OCI-LY1 (cell line): ENCODE results near the gene TTLL10.

Experiments used
- H2AFZ ChIP-seq: fragments of 200-600 bp; sonication (generic), shearing (Covaris generic); 2 replicates; pipeline ENCODE4 v1.6.0; 2014; ENCODE audit warnings: antibody characterized with exemption, mild to moderate bottlenecking, low read length
- H3F3A ChIP-seq: fragments of 200-600 bp; sonication (generic), shearing (Covaris generic); 2 replicates; pipeline ENCODE4 v1.6.0; 2014; ENCODE audit warnings: mild to moderate bottlenecking, antibody characterized with exemption, low read length, moderate library complexity; ENCODE audit not compliant: insufficient read depth
- H3K27ac ChIP-seq: fragments of 200-600 bp; sonication (generic); 2 replicates; pipeline ENCODE4 v1.5.1; 2014; ENCODE audit warnings: low read length, mixed run types, mild to moderate bottlenecking, low read depth; ENCODE audit not compliant: poor library complexity, severe bottlenecking
- H3K27me3 ChIP-seq: fragments of 200-600 bp; sonication (generic); 2 replicates; pipeline ENCODE4 v1.6.0; 2014; ENCODE audit warnings: antibody characterized with exemption, mild to moderate bottlenecking, low read length, moderate library complexity; ENCODE audit not compliant: insufficient read depth
- H3K36me3 ChIP-seq: fragments of 200-600 bp; sonication (generic); 2 replicates; pipeline ENCODE4 v1.6.1; 2014; ENCODE audit warnings: mild to moderate bottlenecking, antibody characterized with exemption, low read length, moderate library complexity, mixed read lengths; ENCODE audit not compliant: insufficient read depth
- H3K4me1 ChIP-seq: fragments of 200-600 bp; sonication (generic); 2 replicates; pipeline ENCODE4 v1.5.1; 2014; ENCODE audit warnings: mild to moderate bottlenecking, low read length, moderate library complexity; ENCODE audit not compliant: insufficient read depth, severe bottlenecking
- H3K4me2 ChIP-seq: fragments of 200-600 bp; sonication (generic), shearing (Covaris generic); 2 replicates; pipeline ENCODE4 v1.6.1; 2014; ENCODE audit warnings: low read length
- H3K4me3 ChIP-seq: fragments of 200-600 bp; sonication (generic); 2 replicates; pipeline ENCODE4 v1.5.1; 2014; ENCODE audit warnings: low read length, low read depth, mild to moderate bottlenecking, mixed read lengths; ENCODE audit not compliant: poor library complexity, severe bottlenecking
- H3K79me2 ChIP-seq: fragments of 200-600 bp; shearing (Covaris generic); 2 replicates; pipeline ENCODE4 v1.6.1; 2016; ENCODE audit warnings: mixed run types, low read length, mixed read lengths; ENCODE audit not compliant: insufficient read depth
- H3K9ac ChIP-seq: fragments of 200-600 bp; sonication (generic), shearing (Covaris generic); 2 replicates; pipeline ENCODE4 v1.6.1; 2014; ENCODE audit warnings: mild to moderate bottlenecking, low read length, mixed read lengths
- H3K9me2 ChIP-seq: fragments of 200-600 bp; sonication (generic), shearing (Covaris generic); 2 replicates; pipeline ENCODE4 v1.6.1; 2014; ENCODE audit warnings: low read depth, mild to moderate bottlenecking, low read length, mixed read lengths
- H3K9me3 ChIP-seq: fragments of 200-600 bp; shearing (Covaris generic); 2 replicates; pipeline ENCODE4 v1.6.1; 2014; ENCODE audit warnings: low read length, mixed read lengths
- H4K20me1 ChIP-seq: fragments of 200-600 bp; sonication (generic), shearing (Covaris generic); 2 replicates; pipeline ENCODE4 v1.6.0; 2016; ENCODE audit warnings: mild to moderate bottlenecking, low read length; ENCODE audit not compliant: insufficient read depth
- CTCF ChIP-seq: fragments of 200-600 bp; sonication (generic), shearing (Covaris generic); IDR thresholded peaks from 2 replicates; pipeline ENCODE4 v1.5.1; 2017; ENCODE audit warnings: mild to moderate bottlenecking, antibody characterized with exemption, low read length, moderate library complexity, mixed read lengths
- EZH2 ChIP-seq: fragments of 200-600 bp; sonication (generic), shearing (Covaris generic); IDR thresholded peaks from 2 replicates; pipeline ENCODE4 v1.8.0; 2017; ENCODE audit warnings: borderline replicate concordance, mixed run types, mild to moderate bottlenecking, antibody characterized with exemption, low read length, moderate library complexity, mixed read lengths

TTLL10 gene

GRCh38 chr1:1243807-1244191 is 70.1 kb downstream of the TTLL10 start:
- Histone ChIP-seq H3K4me2 (no peak overlapping the region), H3K9me3 (no peaks in the 10 kb centered on the region), H3F3A (no peaks in the 10 kb centered on the region), H3K36me3 (no peaks in the 10 kb centered on the region), H3K79me2 (no peaks in the 10 kb centered on the region), H2AFZ (no peak overlapping the region), H3K4me1 (no peaks in the 10 kb centered on the region), H3K27me3 (peaks cover 28% of the 10 kb centered on the region; the same call in 1 of the 2 replicates), H3K27ac (no peak overlapping the region), H3K4me3 (no peak overlapping the region), H3K9me2 (no peaks in the 10 kb centered on the region), H4K20me1 (no peaks in the 10 kb centered on the region), H3K9ac (no peak overlapping the region)
- TF ChIP-seq EZH2: no peak
- TF ChIP-seq CTCF: no peak

DNA sequence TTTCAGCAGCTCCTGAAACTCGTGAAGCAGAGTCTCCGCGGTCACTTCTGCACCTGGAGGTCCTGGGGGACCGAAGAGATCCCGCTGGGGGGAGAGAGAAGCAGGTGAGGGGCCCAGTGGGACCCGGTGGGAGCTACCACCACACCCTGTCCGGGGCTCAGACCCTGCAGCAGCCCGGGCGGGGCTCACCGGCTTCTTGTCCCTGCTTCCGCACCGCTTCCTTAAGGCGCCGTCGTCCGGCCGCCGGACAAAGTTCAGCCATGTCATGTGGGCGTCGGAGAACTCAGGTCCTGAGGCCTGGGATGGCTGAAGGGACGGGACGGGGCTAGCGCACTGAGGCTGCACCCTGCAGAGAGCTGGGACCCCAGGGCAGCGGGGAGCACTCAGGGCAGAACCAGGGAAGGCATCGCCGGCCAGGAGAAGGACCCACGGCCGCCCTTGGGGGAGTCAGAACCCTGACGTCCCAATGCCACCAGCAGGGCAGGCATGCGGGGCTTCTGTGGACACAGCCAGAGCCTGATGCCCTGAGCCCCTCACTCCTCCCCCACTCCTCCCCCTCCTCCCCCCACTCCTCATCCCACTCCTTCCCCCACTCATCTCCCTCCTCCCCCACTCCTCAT is 70.6 kb downstream of the TTLL10 start:
- Histone ChIP-seq H2AFZ (no peak overlapping the region), H3K36me3 (no peaks in the 10 kb centered on the region), H3F3A (no peaks in the 10 kb centered on the region), H3K27ac (no peak overlapping the region), H3K27me3 (peaks cover 28% of the 10 kb centered on the region; the same call in 1 of the 2 replicates), H3K79me2 (no peaks in the 10 kb centered on the region), H3K9ac (no peak overlapping the region), H3K9me2 (no peaks in the 10 kb centered on the region), H3K4me3 (no peak overlapping the region), H3K9me3 (no peaks in the 10 kb centered on the region), H3K4me1 (no peaks in the 10 kb centered on the region), H4K20me1 (no peaks in the 10 kb centered on the region), H3K4me2 (no peak overlapping the region)
- TF ChIP-seq CTCF: no peak
- TF ChIP-seq EZH2: no peak

DNA sequence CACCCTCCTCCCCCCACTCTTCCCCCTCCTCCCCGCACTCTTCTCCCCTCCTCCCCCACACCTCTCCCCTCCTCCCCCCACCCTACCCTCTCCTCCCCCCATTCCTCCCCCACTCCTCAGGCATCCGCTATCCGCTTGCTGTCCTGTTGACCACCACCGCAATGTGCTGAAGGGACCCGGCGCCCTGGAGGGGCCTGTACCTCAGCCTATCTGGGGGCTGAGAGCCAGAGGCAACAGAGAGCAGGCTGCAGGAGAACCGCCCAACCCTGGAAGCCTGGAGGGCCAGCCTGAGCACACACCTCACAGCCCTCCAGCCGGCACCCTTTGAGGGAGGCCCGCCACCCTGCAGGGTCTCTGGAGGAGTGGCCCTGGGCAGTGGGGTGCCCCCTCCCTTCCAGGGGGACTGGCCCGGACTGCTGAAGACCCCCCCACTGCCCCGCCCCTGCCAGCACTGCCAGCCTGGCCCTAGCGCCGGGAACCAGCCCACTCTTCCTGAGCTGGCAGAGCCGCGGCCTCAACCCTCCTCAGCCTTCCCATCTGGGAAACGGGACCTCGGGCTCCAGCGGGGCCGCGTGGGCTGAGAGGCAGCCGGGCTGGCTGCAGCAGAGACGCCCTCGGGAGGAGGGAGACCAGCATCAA is 71.6 kb downstream of the TTLL10 start:
- Histone ChIP-seq H3K4me2 (no peak overlapping the region), H3K9me2 (no peaks in the 10 kb centered on the region), H3F3A (no peaks in the 10 kb centered on the region), H3K4me1 (no peaks in the 10 kb centered on the region), H3K9ac (no peak overlapping the region), H4K20me1 (no peaks in the 10 kb centered on the region), H3K4me3 (no peak overlapping the region), H3K27ac (no peak overlapping the region), H3K27me3 (peaks cover 20% of the 10 kb centered on the region; the same call in 1 of the 2 replicates), H3K36me3 (no peaks in the 10 kb centered on the region), H3K79me2 (no peaks in the 10 kb centered on the region), H2AFZ (no peak overlapping the region), H3K9me3 (no peaks in the 10 kb centered on the region)
- TF ChIP-seq CTCF (no peak), EZH2 (no peak)
